Measurements from ENCODE around the gene ADGRL3. TPM values are rescaled to one million over a fixed set of nuclear protein-coding genes. Genes with fewer than 3 reads are reported as not detected.

Gene ADGRL3
- total RNA-seq, 3 donors from 2014 or later = not detected

- H3K4me1 Mint-ChIP-seq (ENCODE audit: low read depth) = no peaks in the 10 kb centered on the region
- H3K4me3 Mint-ChIP-seq = no peak overlapping the region
- DNase-seq (no peak), ATAC-seq (no peak)
- H3K36me3 Mint-ChIP-seq (ENCODE audit: insufficient read depth) = no peaks in the 10 kb centered on the region
- no peaks in the 10 kb centered on the region for H3K27me3 Mint-ChIP-seq (ENCODE audit: low read depth)
- peaks cover 10% of the 10 kb centered on the region for H3K9me3 Mint-ChIP-seq
Measured at GRCh38 chr4:61543976-61544375, 343.9 kb downstream of the ADGRL3 start.

- H3K4me3 Mint-ChIP-seq = no peak overlapping the region
- no peaks in the 10 kb centered on the region for H3K4me1 Mint-ChIP-seq (ENCODE audit: low read depth)
- no peak for ATAC-seq
- DNase-seq = no peak
- H3K9me3 Mint-ChIP-seq = peaks cover 8% of the 10 kb centered on the region
- no peaks in the 10 kb centered on the region for H3K36me3 Mint-ChIP-seq (ENCODE audit: insufficient read depth)
- H3K27me3 Mint-ChIP-seq (ENCODE audit: low read depth) = no peaks in the 10 kb centered on the region
Measured at GRCh38 chr4:61545902-61546480, 345.9 kb downstream of the ADGRL3 start.

- ATAC-seq = no peak
- Mint-ChIP-seq H3K36me3 (ENCODE audit: insufficient read depth) (no peaks in the 10 kb centered on the region), H3K4me3 (no peak overlapping the region), H3K9me3 (peaks cover 11% of the 10 kb centered on the region), H3K27me3 (ENCODE audit: low read depth) (no peaks in the 10 kb centered on the region), H3K4me1 (ENCODE audit: low read depth) (no peaks in the 10 kb centered on the region)
- no peak for DNase-seq
Measured at GRCh38 chr4:61549336-61549735, 349.2 kb downstream of the ADGRL3 start.

- no peaks in the 10 kb centered on the region for H3K4me1 Mint-ChIP-seq (ENCODE audit: low read depth)
- no peak overlapping the region for H3K4me3 Mint-ChIP-seq
- ATAC-seq = no peak
- no peak for DNase-seq
- peaks cover 8% of the 10 kb centered on the region for H3K9me3 Mint-ChIP-seq
- no peaks in the 10 kb centered on the region for H3K36me3 Mint-ChIP-seq (ENCODE audit: insufficient read depth)
- H3K27me3 Mint-ChIP-seq (ENCODE audit: low read depth) = no peaks in the 10 kb centered on the region
Measured at GRCh38 chr4:61553557-61554125, 353.5 kb downstream of the ADGRL3 start.

GRCh38 chr4:61555789-61556188 lies 355.7 kb downstream of the ADGRL3 start:
- ATAC-seq = no peak
- no peak for DNase-seq
- Mint-ChIP-seq H3K9me3 (peaks cover 4% of the 10 kb centered on the region), H3K4me3 (no peak overlapping the region), H3K36me3 (ENCODE audit: insufficient read depth) (no peaks in the 10 kb centered on the region), H3K4me1 (ENCODE audit: low read depth) (no peaks in the 10 kb centered on the region), H3K27me3 (ENCODE audit: low read depth) (no peaks in the 10 kb centered on the region)

- ATAC-seq = no peak
- H3K4me1 Mint-ChIP-seq (ENCODE audit: low read depth) = no peaks in the 10 kb centered on the region
- DNase-seq = no peak
Measured at GRCh38 chr4:61556277-61556676, 356.2 kb downstream of the ADGRL3 start.

GRCh38 chr4:61559396-61559795 lies 359.3 kb downstream of the ADGRL3 start:
- Mint-ChIP-seq H3K9me3 (peaks cover 15% of the 10 kb centered on the region), H3K4me3 (no peak overlapping the region), H3K4me1 (ENCODE audit: low read depth) (no peaks in the 10 kb centered on the region), H3K36me3 (ENCODE audit: insufficient read depth) (no peaks in the 10 kb centered on the region), H3K27me3 (ENCODE audit: low read depth) (no peaks in the 10 kb centered on the region)
- no peak for ATAC-seq
- no peak for DNase-seq

More at GRCh38 chr4:61556277-61556676, 356.2 kb downstream of the ADGRL3 start:
- Mint-ChIP-seq H3K27me3 (ENCODE audit: low read depth) (no peaks in the 10 kb centered on the region), H3K36me3 (ENCODE audit: insufficient read depth) (no peaks in the 10 kb centered on the region), H3K4me3 (no peak overlapping the region), H3K9me3 (peaks cover 9% of the 10 kb centered on the region)

GRCh38 chr4:61561028-61561427 lies 360.9 kb downstream of the ADGRL3 start:
- Mint-ChIP-seq H3K4me1 (ENCODE audit: low read depth) (no peaks in the 10 kb centered on the region), H3K36me3 (ENCODE audit: insufficient read depth) (no peaks in the 10 kb centered on the region), H3K27me3 (ENCODE audit: low read depth) (no peaks in the 10 kb centered on the region), H3K4me3 (no peak overlapping the region), H3K9me3 (peaks cover 18% of the 10 kb centered on the region)
- no peak for ATAC-seq
- DNase-seq = no peak

GRCh38 chr4:61571761-61572559 lies 371.8 kb downstream of the ADGRL3 start:
- DNase-seq (no peak), ATAC-seq (no peak)
- Mint-ChIP-seq H3K36me3 (ENCODE audit: insufficient read depth) (no peaks in the 10 kb centered on the region), H3K27me3 (ENCODE audit: low read depth) (no peaks in the 10 kb centered on the region), H3K4me3 (no peak overlapping the region), H3K9me3 (peaks cover 16% of the 10 kb centered on the region), H3K4me1 (ENCODE audit: low read depth) (no peaks in the 10 kb centered on the region)

- DNase-seq (no peak), ATAC-seq (no peak)
- Mint-ChIP-seq H3K36me3 (ENCODE audit: insufficient read depth) (no peaks in the 10 kb centered on the region), H3K27me3 (ENCODE audit: low read depth) (no peaks in the 10 kb centered on the region), H3K9me3 (peaks cover 10% of the 10 kb centered on the region), H3K4me3 (no peak overlapping the region), H3K4me1 (ENCODE audit: low read depth) (no peaks in the 10 kb centered on the region)
Measured at GRCh38 chr4:61575796-61576195, 375.7 kb downstream of the ADGRL3 start.

- no peak for ATAC-seq
- H3K4me1 Mint-ChIP-seq (ENCODE audit: low read depth) = no peaks in the 10 kb centered on the region
- no peaks in the 10 kb centered on the region for H3K27me3 Mint-ChIP-seq (ENCODE audit: low read depth)
- DNase-seq = no peak
- H3K9me3 Mint-ChIP-seq = peaks cover 23% of the 10 kb centered on the region
- no peaks in the 10 kb centered on the region for H3K36me3 Mint-ChIP-seq (ENCODE audit: insufficient read depth)
- H3K4me3 Mint-ChIP-seq = no peak overlapping the region
Measured at GRCh38 chr4:61579786-61580185, 379.7 kb downstream of the ADGRL3 start.

- no peak overlapping the region for H3K4me3 Mint-ChIP-seq
- H3K36me3 Mint-ChIP-seq (ENCODE audit: insufficient read depth) = no peaks in the 10 kb centered on the region
- DNase-seq (no peak), ATAC-seq (no peak)
- H3K27me3 Mint-ChIP-seq (ENCODE audit: low read depth) = no peaks in the 10 kb centered on the region
- no peaks in the 10 kb centered on the region for H3K4me1 Mint-ChIP-seq (ENCODE audit: low read depth)
- H3K9me3 Mint-ChIP-seq = peaks cover 23% of the 10 kb centered on the region
Measured at GRCh38 chr4:61580721-61581377, 380.7 kb downstream of the ADGRL3 start.

GRCh38 chr4:61583696-61584095 lies 383.6 kb downstream of the ADGRL3 start:
- DNase-seq (no peak), ATAC-seq (no peak)
- no peaks in the 10 kb centered on the region for H3K36me3 Mint-ChIP-seq (ENCODE audit: insufficient read depth)
- H3K27me3 Mint-ChIP-seq (ENCODE audit: low read depth) = no peaks in the 10 kb centered on the region
- H3K4me1 Mint-ChIP-seq (ENCODE audit: low read depth) = no peaks in the 10 kb centered on the region
- H3K4me3 Mint-ChIP-seq = no peak overlapping the region
- H3K9me3 Mint-ChIP-seq = peaks cover 20% of the 10 kb centered on the region

- no peaks in the 10 kb centered on the region for H3K27me3 Mint-ChIP-seq (ENCODE audit: low read depth)
- no peak for ATAC-seq
- H3K4me1 Mint-ChIP-seq (ENCODE audit: low read depth) = no peaks in the 10 kb centered on the region
- peaks cover 13% of the 10 kb centered on the region for H3K9me3 Mint-ChIP-seq
- H3K4me3 Mint-ChIP-seq = no peak overlapping the region
- no peak for DNase-seq
- H3K36me3 Mint-ChIP-seq (ENCODE audit: insufficient read depth) = no peaks in the 10 kb centered on the region
Measured at GRCh38 chr4:61588621-61589402, 388.7 kb downstream of the ADGRL3 start.

All from activated T-cell treated with anti-CD3 and anti-CD28 coated beads, Interleukin-2, amount 50 U/mL, for 4 hours (primary cell).